ENCODE data around the gene ZBTB18.

ZBTB18 gene

DNA sequence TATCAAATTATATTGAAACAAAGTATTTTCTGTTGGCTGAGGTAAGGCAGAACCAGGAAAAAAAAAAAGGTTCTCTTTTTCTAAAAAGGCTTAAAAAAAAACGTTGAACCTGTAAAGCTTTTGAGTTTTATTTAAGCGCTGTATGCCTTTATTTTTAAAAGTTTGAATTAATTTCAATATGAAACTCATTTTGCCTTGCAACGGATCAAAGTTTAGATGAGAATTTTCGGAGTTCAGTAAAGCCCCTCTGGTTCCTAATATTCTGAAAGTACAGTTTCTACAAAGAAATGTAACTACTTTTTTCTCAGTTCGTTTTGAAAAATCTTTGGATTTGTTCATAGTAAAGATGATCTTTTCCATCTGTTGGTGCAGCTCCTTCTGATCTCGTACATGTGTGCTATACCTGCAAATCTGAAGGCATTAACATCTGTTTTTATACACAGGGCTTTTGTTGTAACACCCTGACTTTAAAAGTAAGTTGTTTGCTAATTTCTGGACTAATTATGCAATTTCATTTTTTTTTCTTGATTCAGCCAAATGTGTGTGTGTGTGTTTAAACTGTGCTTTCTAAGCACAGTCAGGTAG is 1.7 kb downstream of the ZBTB18 start:
- H3K4me3 ChIP-seq (replicated peaks; ENCODE audit: low read depth, low read length) = no peak overlapping the region
- TF ChIP-seq, protein P1, sequence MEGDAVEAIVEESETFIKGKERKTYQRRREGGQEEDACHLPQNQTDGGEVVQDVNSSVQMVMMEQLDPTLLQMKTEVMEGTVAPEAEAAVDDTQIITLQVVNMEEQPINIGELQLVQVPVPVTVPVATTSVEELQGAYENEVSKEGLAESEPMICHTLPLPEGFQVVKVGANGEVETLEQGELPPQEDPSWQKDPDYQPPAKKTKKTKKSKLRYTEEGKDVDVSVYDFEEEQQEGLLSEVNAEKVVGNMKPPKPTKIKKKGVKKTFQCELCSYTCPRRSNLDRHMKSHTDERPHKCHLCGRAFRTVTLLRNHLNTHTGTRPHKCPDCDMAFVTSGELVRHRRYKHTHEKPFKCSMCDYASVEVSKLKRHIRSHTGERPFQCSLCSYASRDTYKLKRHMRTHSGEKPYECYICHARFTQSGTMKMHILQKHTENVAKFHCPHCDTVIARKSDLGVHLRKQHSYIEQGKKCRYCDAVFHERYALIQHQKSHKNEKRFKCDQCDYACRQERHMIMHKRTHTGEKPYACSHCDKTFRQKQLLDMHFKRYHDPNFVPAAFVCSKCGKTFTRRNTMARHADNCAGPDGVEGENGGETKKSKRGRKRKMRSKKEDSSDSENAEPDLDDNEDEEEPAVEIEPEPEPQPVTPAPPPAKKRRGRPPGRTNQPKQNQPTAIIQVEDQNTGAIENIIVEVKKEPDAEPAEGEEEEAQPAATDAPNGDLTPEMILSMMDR (IDR thresholded peaks at IDR 0.05; ENCODE audit: low read depth, low read length, missing control alignments) = no peak
- no peak for DNase-seq (ENCODE audit: extremely low read depth, low read depth)

DNA sequence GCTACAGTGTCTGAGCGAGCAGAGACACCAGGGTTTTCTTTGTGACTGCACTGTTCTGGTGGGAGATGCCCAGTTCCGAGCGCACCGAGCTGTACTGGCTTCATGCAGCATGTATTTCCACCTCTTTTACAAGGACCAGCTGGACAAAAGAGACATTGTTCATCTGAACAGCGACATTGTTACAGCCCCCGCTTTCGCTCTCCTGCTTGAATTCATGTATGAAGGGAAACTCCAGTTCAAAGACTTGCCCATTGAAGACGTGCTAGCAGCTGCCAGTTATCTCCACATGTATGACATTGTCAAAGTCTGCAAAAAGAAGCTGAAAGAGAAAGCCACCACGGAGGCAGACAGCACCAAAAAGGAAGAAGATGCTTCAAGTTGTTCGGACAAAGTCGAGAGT is 2.7 kb downstream of the ZBTB18 start:
- H3K4me3 ChIP-seq (replicated peaks; ENCODE audit: low read depth, low read length) = no peak overlapping the region
- no peak for DNase-seq (ENCODE audit: extremely low read depth, low read depth)
- TF ChIP-seq, protein P1 (IDR thresholded peaks at IDR 0.05; ENCODE audit: low read depth, low read length, missing control alignments) = no peak

DNA sequence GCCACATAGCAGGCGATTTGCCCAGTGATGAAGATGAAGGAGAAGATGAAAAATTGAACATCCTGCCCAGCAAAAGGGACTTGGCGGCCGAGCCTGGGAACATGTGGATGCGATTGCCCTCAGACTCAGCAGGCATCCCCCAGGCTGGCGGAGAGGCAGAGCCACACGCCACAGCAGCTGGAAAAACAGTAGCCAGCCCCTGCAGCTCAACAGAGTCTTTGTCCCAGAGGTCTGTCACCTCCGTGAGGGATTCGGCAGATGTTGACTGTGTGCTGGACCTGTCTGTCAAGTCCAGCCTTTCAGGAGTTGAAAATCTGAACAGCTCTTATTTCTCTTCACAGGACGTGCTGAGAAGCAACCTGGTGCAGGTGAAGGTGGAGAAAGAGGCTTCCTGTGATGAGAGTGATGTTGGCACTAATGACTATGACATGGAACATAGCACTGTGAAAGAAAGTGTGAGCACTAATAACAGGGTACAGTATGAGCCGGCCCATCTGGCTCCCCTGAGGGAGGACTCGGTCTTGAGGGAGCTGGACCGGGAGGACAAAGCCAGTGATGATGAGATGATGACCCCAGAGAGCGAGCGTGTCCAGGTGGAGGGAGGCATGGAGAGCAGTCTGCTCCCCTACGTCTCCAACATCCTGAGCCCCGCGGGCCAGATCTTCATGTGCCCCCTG is 3.3 kb downstream of the ZBTB18 start:
- TF ChIP-seq, protein P1 (IDR thresholded peaks at IDR 0.05; ENCODE audit: low read depth, low read length, missing control alignments) = no peak
- no peak overlapping the region for H3K4me3 ChIP-seq (replicated peaks; ENCODE audit: low read depth, low read length)
- no peak for DNase-seq (ENCODE audit: extremely low read depth, low read depth)

DNA sequence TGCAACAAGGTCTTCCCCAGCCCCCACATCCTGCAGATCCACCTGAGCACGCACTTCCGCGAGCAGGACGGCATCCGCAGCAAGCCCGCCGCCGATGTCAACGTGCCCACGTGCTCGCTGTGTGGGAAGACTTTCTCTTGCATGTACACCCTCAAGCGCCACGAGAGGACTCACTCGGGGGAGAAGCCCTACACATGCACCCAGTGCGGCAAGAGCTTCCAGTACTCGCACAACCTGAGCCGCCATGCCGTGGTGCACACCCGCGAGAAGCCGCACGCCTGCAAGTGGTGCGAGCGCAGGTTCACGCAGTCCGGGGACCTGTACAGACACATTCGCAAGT is 3.8 kb downstream of the ZBTB18 start:
- TF ChIP-seq, protein P1 (IDR thresholded peaks at IDR 0.05; ENCODE audit: low read depth, low read length, missing control alignments) = no peak
- no peak overlapping the region for H3K4me3 ChIP-seq (replicated peaks; ENCODE audit: low read depth, low read length)
- no peak for DNase-seq (ENCODE audit: extremely low read depth, low read depth)

DNA sequence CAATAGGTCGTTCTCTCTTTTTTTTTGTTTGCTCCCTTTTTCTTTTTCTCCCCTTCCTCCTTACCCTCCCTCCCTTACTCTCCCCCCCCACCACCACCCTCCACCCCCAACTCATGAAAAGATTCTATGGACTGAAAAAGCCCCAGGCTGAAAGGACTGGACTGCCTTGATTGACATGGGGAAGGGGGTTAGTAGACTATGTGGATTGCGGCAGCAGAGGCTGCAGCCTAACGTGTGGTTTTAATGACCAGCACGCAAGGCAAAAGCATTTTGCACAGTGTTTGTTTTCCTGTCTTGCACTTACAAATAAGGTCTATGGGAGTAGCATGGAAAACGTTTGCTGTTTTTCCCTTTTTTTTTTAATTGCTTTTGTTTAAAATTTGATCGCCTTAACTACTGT is 5.5 kb downstream of the ZBTB18 start:
- no peak overlapping the region for H3K4me3 ChIP-seq (replicated peaks; ENCODE audit: low read depth, low read length)
- TF ChIP-seq, protein P1 (IDR thresholded peaks at IDR 0.05; ENCODE audit: low read depth, low read length, missing control alignments) = no peak
- no peak for DNase-seq (ENCODE audit: extremely low read depth, low read depth)

DNA sequence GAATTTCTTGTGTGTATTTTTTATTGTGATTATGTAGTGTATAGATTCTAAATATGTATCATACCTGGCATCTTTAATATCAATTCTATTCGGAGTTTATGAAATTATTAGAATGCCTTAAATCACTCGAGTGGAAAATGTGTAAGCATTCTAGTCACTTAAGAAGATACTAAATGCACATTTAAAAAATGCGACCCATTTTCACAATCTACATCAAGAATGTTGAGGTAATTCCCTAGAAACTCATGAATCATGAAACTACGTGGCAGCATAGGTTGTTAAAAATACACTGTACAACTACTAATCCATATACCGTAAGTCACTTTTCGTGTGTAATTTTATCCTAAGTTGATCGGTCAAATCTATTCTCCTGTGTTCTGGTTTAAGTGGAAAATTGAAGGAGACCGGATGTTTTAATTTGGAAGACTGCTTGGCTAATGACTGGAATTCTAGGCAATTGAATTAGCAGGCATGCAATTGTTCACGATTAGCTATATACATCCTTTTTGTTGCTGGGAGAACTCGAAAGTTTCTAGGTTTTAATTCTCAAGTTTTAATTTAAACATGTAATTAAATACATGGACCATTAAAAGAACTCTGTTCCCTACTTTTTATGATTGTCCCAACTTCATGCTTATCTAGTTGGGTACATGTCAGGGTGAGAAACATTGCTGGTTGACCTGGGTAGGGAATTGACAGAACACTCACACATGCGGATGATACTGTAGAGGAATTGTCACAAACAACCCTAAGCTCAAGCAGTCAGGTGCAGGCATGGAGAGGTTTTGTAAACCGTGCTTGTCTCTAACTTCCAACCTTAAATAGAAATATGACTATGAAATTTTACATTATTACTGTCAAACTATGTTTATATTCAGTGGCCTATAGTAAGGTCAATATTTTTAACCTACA is 6.6 kb downstream of the ZBTB18 start:
- no peak for DNase-seq (ENCODE audit: extremely low read depth, low read depth)
- no peak overlapping the region for H3K4me3 ChIP-seq (replicated peaks; ENCODE audit: low read depth, low read length)
- TF ChIP-seq, protein P1 (IDR thresholded peaks at IDR 0.05; ENCODE audit: low read depth, low read length, missing control alignments) = no peak

Data from HFF-Myc (cell line).